Measurements from ENCODE around the gene KLHL30.

Gene KLHL30

DNA sequence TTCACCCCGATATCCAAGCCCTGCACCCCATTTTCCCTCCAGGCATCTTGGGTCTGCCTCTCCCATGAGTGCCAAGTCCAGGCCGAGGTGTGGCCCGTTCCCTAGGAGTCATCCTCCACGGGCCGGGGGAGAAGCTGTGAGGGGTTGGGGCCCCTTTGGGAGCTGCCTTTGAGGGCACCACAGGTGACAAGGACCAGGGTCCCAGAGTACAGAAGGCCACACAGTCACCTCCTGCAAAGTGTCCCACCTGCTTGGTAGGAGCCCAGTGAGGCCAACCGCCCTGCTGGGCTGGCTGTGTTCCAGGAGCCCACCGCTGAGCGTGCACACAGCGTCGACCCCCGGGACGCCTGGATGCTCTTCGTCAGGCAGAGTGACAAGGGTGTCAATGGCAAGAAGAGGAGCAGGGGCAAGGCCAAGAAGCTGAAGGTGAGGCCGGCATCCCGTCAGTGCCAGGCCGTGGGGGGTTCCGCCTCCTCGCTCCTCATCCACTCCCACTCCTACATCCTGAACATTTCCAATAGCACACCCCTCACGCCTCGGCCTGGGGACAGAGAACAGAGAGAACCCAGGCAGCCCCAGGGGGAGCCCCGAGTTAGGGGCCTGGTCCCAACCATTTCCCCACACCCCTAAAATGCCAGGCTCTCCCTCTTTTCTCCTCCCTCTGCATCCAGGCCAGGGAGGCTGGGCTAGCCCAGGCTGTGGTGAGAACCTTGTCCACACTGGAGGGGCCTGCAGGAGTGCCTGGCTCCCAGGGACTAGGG is 23.0 kb downstream of the KLHL30 start:
- no peak for TF ChIP-seq EGR1 (IDR thresholded peaks at IDR 0.05)

- TF ChIP-seq FOXM1 (IDR thresholded peaks at IDR 0.05; ENCODE audit: borderline replicate concordance, low read depth) (no peak), USF1 (IDR thresholded peaks at IDR 0.05) (no peak), EP300 (IDR thresholded peaks at IDR 0.05; ENCODE audit: borderline replicate concordance) (no peak), NFIC (IDR thresholded peaks at IDR 0.05) (no peak), ZBTB7A (IDR thresholded peaks at IDR 0.05; ENCODE audit: low read depth) (no peak), CREB1 (IDR thresholded peaks at IDR 0.05; ENCODE audit: low read depth) (no peak), EGR1 (IDR thresholded peaks at IDR 0.05) (no peak), TAF1 (IDR thresholded peaks at IDR 0.05; ENCODE audit: low read depth) (no peak), TCF12 (IDR thresholded peaks at IDR 0.05; ENCODE audit: low read depth) (no peak), REST (IDR thresholded peaks at IDR 0.05; ENCODE audit: low read depth) (no peak), RAD21 (IDR thresholded peaks at IDR 0.05; ENCODE audit: low read depth) (no peak), CEBPB (IDR thresholded peaks at IDR 0.05) (no peak), TEAD4 (IDR thresholded peaks at IDR 0.05) (no peak), YY1 (IDR thresholded peaks at IDR 0.05; ENCODE audit: low read depth) (no peak)
- TF ChIP-seq, protein P1, sequence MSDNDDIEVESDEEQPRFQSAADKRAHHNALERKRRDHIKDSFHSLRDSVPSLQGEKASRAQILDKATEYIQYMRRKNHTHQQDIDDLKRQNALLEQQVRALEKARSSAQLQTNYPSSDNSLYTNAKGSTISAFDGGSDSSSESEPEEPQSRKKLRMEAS (IDR thresholded peaks at IDR 0.05) = no peak
These were observed 23.9 kb downstream of the KLHL30 start for GRCh38 chr2:238162251-238162845.

DNA sequence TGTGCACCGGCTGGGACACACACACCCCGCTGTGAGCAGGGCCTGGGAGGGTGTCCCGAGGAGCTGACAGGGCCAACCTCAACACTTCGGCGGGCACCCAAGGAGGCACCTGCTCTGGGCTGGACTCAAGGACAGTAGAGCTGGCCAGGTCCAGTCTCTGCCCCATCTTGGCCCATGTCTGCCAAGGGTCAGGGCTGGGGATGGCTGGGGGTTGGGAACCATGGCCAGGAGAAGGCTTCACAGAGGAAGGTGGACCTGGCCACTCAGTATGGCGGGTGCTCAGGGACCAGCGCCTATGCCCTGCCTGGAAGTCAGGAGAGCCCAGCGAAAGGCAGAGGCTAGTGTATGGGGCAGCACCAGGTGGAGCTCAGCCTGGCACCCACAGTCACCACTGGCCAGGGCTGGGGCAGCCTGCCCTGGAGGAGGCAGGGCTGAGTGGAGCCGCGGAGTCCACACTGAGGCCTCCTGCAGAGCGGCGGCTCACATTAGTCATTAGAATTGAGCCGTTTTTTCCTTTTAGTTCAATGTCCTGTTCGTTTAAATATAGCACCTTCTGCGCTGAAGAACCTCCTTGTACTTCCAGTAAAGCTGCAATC is 24.5 kb downstream of the KLHL30 start:
- TF ChIP-seq CEBPB (IDR thresholded peaks at IDR 0.05) = no peak
- TF ChIP-seq FOXM1 (IDR thresholded peaks at IDR 0.05; ENCODE audit: borderline replicate concordance, low read depth) = no peak
- no peak for TF ChIP-seq EGR1 (IDR thresholded peaks at IDR 0.05)
- no peak for TF ChIP-seq YY1 (IDR thresholded peaks at IDR 0.05; ENCODE audit: low read depth)
- no peak for TF ChIP-seq ZBTB7A (IDR thresholded peaks at IDR 0.05; ENCODE audit: low read depth)
- no peak for TF ChIP-seq REST (IDR thresholded peaks at IDR 0.05; ENCODE audit: low read depth)
- TF ChIP-seq NFIC (IDR thresholded peaks at IDR 0.05) = no peak
- no peak for TF ChIP-seq CREB1 (IDR thresholded peaks at IDR 0.05; ENCODE audit: low read depth)
- TF ChIP-seq, protein P1 (IDR thresholded peaks at IDR 0.05) = no peak
- no peak for TF ChIP-seq USF1 (IDR thresholded peaks at IDR 0.05)

GRCh38 chr2:238163481-238164198 is 25.2 kb downstream of the KLHL30 start:
- TF ChIP-seq NFIC (IDR thresholded peaks at IDR 0.05) (no peak), EGR1 (IDR thresholded peaks at IDR 0.05) (no peak), CREB1 (IDR thresholded peaks at IDR 0.05; ENCODE audit: low read depth) (no peak), EP300 (IDR thresholded peaks at IDR 0.05; ENCODE audit: borderline replicate concordance) (no peak), RAD21 (IDR thresholded peaks at IDR 0.05; ENCODE audit: low read depth) (no peak), USF1 (IDR thresholded peaks at IDR 0.05) (no peak), TAF1 (IDR thresholded peaks at IDR 0.05; ENCODE audit: low read depth) (no peak), FOXM1 (IDR thresholded peaks at IDR 0.05; ENCODE audit: borderline replicate concordance, low read depth) (no peak), YY1 (IDR thresholded peaks at IDR 0.05; ENCODE audit: low read depth) (no peak), TCF12 (IDR thresholded peaks at IDR 0.05; ENCODE audit: low read depth) (no peak), TEAD4 (IDR thresholded peaks at IDR 0.05) (no peak), ZBTB7A (IDR thresholded peaks at IDR 0.05; ENCODE audit: low read depth) (no peak), CEBPB (IDR thresholded peaks at IDR 0.05) (no peak), REST (IDR thresholded peaks at IDR 0.05; ENCODE audit: low read depth) (no peak)
- TF ChIP-seq, protein P1 (IDR thresholded peaks at IDR 0.05) = no peak

All from Ishikawa (cell line).